ENCODE data around the gene ST6GAL1.
"Not testable (repeated sequence)": the region's sequence is repeated elsewhere in the genome, so short reads cannot be mapped to it uniquely, and the experiment has no call there.

The ST6GAL1 gene

GRCh38 chr3:187015903-187016638 is 85.7 kb downstream of the ST6GAL1 start:
- DNase-seq (ENCODE audit: low spot score in 2 of 2) (no peak), ATAC-seq (replicated peaks; ENCODE audit: extremely low read depth, poor library complexity, severe bottlenecking) (peak; percentile 27)
- Mint-ChIP-seq H3K9me3 (no peaks in the 10 kb centered on the region), H3K27ac (ENCODE audit: low read depth) (peak overlapping the region; percentile 75), H3K4me3 (no peak overlapping the region), H3K27me3 (no peaks in the 10 kb centered on the region), H3K4me1 (peaks cover 65% of the 10 kb centered on the region), H3K36me3 (ENCODE audit: insufficient read depth) (peaks cover 23% of the 10 kb centered on the region)

GRCh38 chr3:187016639-187017345 is 86.5 kb downstream of the ST6GAL1 start:
- no peaks in the 10 kb centered on the region for H3K27me3 Mint-ChIP-seq
- DNase-seq (ENCODE audit: low spot score in 2 of 2), result no peak
- H3K4me3 Mint-ChIP-seq, result no peak overlapping the region
- H3K27ac Mint-ChIP-seq (ENCODE audit: low read depth), result peak overlapping the region; percentile 75
- no peak for ATAC-seq (replicated peaks; ENCODE audit: extremely low read depth, poor library complexity, severe bottlenecking)
- peaks cover 23% of the 10 kb centered on the region for H3K36me3 Mint-ChIP-seq (ENCODE audit: insufficient read depth)
- peaks cover 65% of the 10 kb centered on the region for H3K4me1 Mint-ChIP-seq
- H3K9me3 Mint-ChIP-seq, result no peaks in the 10 kb centered on the region

- DNase-seq (ENCODE audit: low spot score in 2 of 2) (no peak), ATAC-seq (replicated peaks; ENCODE audit: extremely low read depth, poor library complexity, severe bottlenecking) (no peak)
- Mint-ChIP-seq H3K4me3 (no peak overlapping the region), H3K27ac (ENCODE audit: low read depth) (no peak overlapping the region), H3K27me3 (no peaks in the 10 kb centered on the region), H3K4me1 (peaks cover 59% of the 10 kb centered on the region), H3K9me3 (no peaks in the 10 kb centered on the region), H3K36me3 (ENCODE audit: insufficient read depth) (peaks cover 22% of the 10 kb centered on the region)
Observed at GRCh38 chr3:187017511-187018230, 87.3 kb downstream of the ST6GAL1 start.

GRCh38 chr3:187019542-187020072 is 89.3 kb downstream of the ST6GAL1 start:
- Mint-ChIP-seq H3K4me3 (no peak overlapping the region), H3K27me3 (no peaks in the 10 kb centered on the region), H3K4me1 (peaks cover 49% of the 10 kb centered on the region), H3K9me3 (no peaks in the 10 kb centered on the region), H3K36me3 (ENCODE audit: insufficient read depth) (peaks cover 15% of the 10 kb centered on the region), H3K27ac (ENCODE audit: low read depth) (peak overlapping the region; percentile 71)
- DNase-seq (ENCODE audit: low spot score in 2 of 2) (no peak), ATAC-seq (replicated peaks; ENCODE audit: extremely low read depth, poor library complexity, severe bottlenecking) (no peak)

GRCh38 chr3:187020376-187020775 is 90.0 kb downstream of the ST6GAL1 start:
- DNase-seq (ENCODE audit: low spot score in 2 of 2) (no peak), ATAC-seq (replicated peaks; ENCODE audit: extremely low read depth, poor library complexity, severe bottlenecking) (peak; percentile 44)
- Mint-ChIP-seq H3K9me3 (no peaks in the 10 kb centered on the region), H3K4me1 (peaks cover 49% of the 10 kb centered on the region), H3K27ac (ENCODE audit: low read depth) (peak overlapping the region; percentile 12), H3K27me3 (no peaks in the 10 kb centered on the region), H3K36me3 (ENCODE audit: insufficient read depth) (peaks cover 12% of the 10 kb centered on the region), H3K4me3 (no peak overlapping the region)

- H3K27me3 Mint-ChIP-seq, result no peaks in the 10 kb centered on the region
- no peak overlapping the region for H3K4me3 Mint-ChIP-seq
- H3K9me3 Mint-ChIP-seq, result no peaks in the 10 kb centered on the region
- H3K4me1 Mint-ChIP-seq, result peaks cover 43% of the 10 kb centered on the region
- DNase-seq (ENCODE audit: low spot score in 2 of 2), result no peak
- peaks cover 10% of the 10 kb centered on the region for H3K36me3 Mint-ChIP-seq (ENCODE audit: insufficient read depth)
- peak overlapping the region; percentile 49 for H3K27ac Mint-ChIP-seq (ENCODE audit: low read depth)
- ATAC-seq (replicated peaks; ENCODE audit: extremely low read depth, poor library complexity, severe bottlenecking), result no peak
Observed at GRCh38 chr3:187021748-187022402, 91.5 kb downstream of the ST6GAL1 start.

- no peak for ATAC-seq (replicated peaks; ENCODE audit: extremely low read depth, poor library complexity, severe bottlenecking)
- no peaks in the 10 kb centered on the region for H3K9me3 Mint-ChIP-seq
- peaks cover 14% of the 10 kb centered on the region for H3K36me3 Mint-ChIP-seq (ENCODE audit: insufficient read depth)
- DNase-seq (ENCODE audit: low spot score in 2 of 2), result no peak
- H3K4me3 Mint-ChIP-seq, result no peak overlapping the region
- peaks cover 48% of the 10 kb centered on the region for H3K4me1 Mint-ChIP-seq
- H3K27me3 Mint-ChIP-seq, result no peaks in the 10 kb centered on the region
- H3K27ac Mint-ChIP-seq (ENCODE audit: low read depth), result peak overlapping the region; percentile 49
Observed at GRCh38 chr3:187022403-187023029, 92.2 kb downstream of the ST6GAL1 start.

GRCh38 chr3:187023340-187023739 is 93.0 kb downstream of the ST6GAL1 start:
- ATAC-seq (replicated peaks; ENCODE audit: extremely low read depth, poor library complexity, severe bottlenecking); H3K27ac Mint-ChIP-seq (ENCODE audit: low read depth); H3K4me3 Mint-ChIP-seq; H3K9me3 Mint-ChIP-seq; DNase-seq (ENCODE audit: low spot score in 2 of 2); H3K27me3 Mint-ChIP-seq: not testable (repeated sequence)
- Mint-ChIP-seq H3K36me3 (ENCODE audit: insufficient read depth) (peaks cover 14% of the 10 kb centered on the region), H3K4me1 (peaks cover 55% of the 10 kb centered on the region)

GRCh38 chr3:187024536-187025226 is 94.4 kb downstream of the ST6GAL1 start:
- ATAC-seq (replicated peaks; ENCODE audit: extremely low read depth, poor library complexity, severe bottlenecking) (no peak), DNase-seq (ENCODE audit: low spot score in 2 of 2) (no peak)
- Mint-ChIP-seq H3K27ac (ENCODE audit: low read depth) (peak overlapping the region; percentile 89), H3K9me3 (no peaks in the 10 kb centered on the region), H3K4me1 (peaks cover 57% of the 10 kb centered on the region), H3K4me3 (peak overlapping the region; percentile 68), H3K36me3 (ENCODE audit: insufficient read depth) (peaks cover 15% of the 10 kb centered on the region), H3K27me3 (no peaks in the 10 kb centered on the region)

- Mint-ChIP-seq H3K27me3 (no peaks in the 10 kb centered on the region), H3K4me3 (peak overlapping the region; percentile 68), H3K36me3 (ENCODE audit: insufficient read depth) (peaks cover 15% of the 10 kb centered on the region), H3K27ac (ENCODE audit: low read depth) (peak overlapping the region; percentile 89), H3K9me3 (no peaks in the 10 kb centered on the region), H3K4me1 (peaks cover 59% of the 10 kb centered on the region)
- ATAC-seq (replicated peaks; ENCODE audit: extremely low read depth, poor library complexity, severe bottlenecking) (peak; percentile 26), DNase-seq (ENCODE audit: low spot score in 2 of 2) (no peak)
Observed at GRCh38 chr3:187025254-187025655, 94.9 kb downstream of the ST6GAL1 start.

GRCh38 chr3:187025656-187026316 is 95.5 kb downstream of the ST6GAL1 start:
- Mint-ChIP-seq H3K27ac (ENCODE audit: low read depth) (peak overlapping the region; percentile 89), H3K9me3 (no peaks in the 10 kb centered on the region)
- DNase-seq (ENCODE audit: low spot score in 2 of 2), result no peak

More at GRCh38 chr3:187025656-187026316, 95.5 kb downstream of the ST6GAL1 start:
- ATAC-seq (replicated peaks; ENCODE audit: extremely low read depth, poor library complexity, severe bottlenecking), result no peak
- Mint-ChIP-seq H3K36me3 (ENCODE audit: insufficient read depth) (peaks cover 15% of the 10 kb centered on the region), H3K4me3 (peak overlapping the region; percentile 68), H3K27me3 (no peaks in the 10 kb centered on the region), H3K4me1 (peaks cover 58% of the 10 kb centered on the region)
